T1000 (cell line): ENCODE measurements around the gene MCM3AP.
"Not testable (repeated sequence)": the region's sequence is repeated elsewhere in the genome, so short reads cannot be mapped to it uniquely, and the experiment has no call there.

Experiments
- DNase-seq: peaks from one replicate; lab custom pipeline; 2025; ENCODE audit warnings: mixed read lengths; lab: John Stamatoyannopoulos, UW

Gene MCM3AP

DNA sequence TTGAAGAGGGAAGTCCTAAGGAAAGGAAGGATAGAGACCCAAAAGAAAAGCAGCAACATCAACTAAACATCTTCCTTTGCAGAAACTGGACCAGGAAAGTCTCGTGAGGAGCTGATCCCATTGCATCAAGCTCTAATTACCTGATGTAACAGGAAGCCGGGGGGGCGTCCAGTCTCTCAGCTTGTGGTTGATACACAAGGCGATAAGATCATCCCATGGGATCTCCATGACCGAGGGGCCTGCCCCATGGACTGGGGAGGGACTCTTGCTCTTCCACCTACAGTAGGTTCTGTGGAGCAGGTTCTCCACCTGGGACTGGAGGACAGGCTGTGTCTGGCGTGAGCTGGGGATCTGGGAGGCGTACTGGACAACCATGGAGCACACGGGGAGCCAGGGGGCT, 42.1 kb downstream of the MCM3AP start:
- DNase-seq: no peak

DNA sequence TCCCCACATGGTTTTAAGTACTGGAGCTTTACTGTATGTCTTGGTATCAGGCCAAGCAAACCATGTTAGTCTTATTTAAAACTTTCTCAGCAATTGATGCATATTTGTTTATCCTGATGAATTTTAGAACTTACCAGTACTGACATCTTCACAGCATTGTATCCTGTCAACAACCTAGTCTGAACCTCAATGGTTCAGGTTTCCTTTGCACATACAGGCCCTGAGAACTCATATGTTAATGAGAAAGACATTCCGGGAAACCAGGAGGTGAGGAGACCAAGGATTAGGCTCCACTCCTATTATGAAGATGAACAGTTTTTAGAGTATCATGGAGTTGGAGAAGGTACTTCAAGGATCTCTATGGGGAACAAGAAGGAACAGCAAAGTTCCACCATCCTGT, 43.8 kb downstream of the MCM3AP start:
- DNase-seq: not testable (repeated sequence)

DNA sequence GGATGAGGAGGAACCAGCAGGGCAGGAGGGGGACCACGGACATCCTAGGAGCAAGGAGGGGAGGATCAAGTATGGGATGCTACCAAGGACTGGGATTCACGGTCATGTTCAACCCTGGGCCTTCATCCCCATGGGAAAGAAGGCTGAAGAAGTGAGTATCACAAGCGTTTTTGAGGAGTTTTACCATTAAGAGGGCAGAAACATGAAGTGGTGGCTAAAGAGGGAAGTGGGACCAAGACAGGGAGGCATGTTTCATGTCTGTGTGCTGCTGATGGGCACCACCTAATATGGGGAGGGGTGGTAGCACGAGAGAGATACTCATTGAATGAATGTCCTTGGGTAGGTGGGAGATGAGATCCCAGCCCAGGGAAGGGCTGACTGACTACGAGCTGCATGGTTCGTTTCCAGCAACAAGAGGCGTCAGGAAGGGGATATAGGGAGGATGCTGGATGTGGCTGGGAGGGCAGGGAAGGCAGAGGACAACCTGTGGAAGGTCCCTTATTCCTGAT, 45.5 kb downstream of the MCM3AP start:
- no peak for DNase-seq

DNA sequence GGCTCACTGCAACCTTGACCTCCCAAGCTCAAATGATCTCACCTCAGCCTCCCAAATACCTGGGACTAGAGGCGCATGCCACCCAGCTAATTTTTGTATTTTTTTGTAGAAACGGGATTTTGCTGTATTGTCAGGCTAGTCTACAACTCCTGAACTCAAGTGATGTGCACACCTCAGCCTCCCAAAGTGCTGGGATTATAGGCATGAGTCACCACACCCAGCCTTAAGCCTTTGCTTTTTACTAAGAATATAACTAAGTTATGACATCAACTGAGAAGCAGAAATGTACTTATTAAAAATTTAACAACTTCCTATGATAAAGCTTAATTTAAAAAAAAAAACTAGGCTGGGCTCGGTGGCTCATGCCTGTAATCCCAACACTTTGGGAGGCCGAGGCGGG, 47.9 kb downstream of the MCM3AP start:
- DNase-seq: no peak

DNA sequence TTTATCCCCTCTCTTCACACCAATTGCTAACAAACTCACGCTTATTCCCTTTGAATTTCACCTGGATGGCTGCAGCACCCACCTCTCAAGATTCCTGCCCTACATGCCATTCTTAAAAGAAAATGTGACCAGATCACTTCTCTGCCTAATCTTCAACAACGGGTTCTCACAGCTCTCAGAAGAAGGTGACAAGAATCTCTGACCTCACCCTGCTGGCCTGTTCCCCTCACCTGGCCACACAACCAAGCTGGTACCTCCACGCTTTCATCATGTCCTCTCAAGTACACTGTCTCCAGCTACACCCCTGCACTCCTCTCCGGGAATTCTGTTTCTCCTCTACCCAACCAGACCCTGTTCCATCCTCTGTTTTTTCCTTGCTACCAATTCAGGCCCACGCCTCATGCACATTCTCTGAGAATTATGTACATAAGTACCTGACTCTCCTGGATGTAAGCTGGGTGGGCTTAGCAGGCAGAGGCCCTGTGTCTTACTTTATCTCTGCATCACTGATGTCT, 50.9 kb downstream of the MCM3AP start:
- no peak for DNase-seq

DNA sequence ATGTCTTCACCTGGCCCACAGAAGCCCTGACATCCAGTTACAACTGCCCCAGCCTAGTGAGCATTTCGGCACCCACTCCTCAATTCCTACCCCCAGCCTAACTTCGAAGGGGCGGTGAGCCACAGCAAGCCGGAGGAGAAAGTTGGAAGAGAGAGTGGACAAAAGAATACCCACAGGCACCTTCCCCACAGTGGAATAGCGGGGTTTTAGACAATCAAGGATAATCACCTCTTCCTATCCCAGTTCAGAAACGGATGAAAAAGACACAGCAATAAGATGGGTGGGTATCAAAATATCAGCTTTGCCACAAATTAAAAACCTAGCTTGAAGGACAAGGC, 55.5 kb downstream of the MCM3AP start:
- no peak for DNase-seq

DNA sequence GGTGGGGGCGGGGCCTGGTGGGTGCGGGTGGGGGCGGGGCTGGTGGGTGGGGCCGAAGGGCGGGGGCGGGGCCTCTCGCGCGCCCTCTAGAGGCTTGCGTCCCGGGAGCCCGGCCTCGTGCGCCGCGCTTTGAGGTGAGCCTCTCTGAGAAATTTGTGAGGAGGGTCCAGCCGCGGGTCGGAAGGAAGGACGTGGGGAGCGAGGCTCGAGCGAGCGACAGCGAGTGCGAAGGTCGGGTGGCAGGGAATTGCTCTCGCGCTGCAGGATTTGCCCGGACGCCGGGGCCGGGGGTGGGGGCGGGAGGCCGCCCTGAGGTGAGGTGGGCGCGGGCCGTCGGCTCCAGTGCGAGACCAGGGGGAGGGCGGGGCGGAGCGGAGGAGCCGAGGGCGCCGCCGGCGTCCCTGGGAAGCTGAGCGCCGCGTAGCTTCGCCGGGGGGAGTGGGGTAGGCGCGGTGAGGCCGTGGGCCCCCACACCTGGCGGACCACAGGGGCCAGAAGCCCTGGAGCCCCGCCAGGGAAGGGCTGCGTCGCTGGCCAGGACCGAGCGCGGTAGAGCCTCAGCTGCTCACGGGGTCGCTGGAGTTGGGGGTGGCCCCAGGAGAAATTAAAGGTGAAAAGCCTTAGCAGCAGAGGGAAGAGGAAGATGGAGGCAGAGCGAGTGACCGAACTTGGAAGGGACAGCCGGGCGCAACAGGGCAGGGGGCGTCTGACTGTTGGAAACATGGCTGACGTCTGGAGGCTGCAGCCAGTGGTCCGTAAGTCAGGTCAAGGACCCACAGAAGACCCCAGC, 56.1 kb downstream of the MCM3AP start:
- no peak for DNase-seq

DNA sequence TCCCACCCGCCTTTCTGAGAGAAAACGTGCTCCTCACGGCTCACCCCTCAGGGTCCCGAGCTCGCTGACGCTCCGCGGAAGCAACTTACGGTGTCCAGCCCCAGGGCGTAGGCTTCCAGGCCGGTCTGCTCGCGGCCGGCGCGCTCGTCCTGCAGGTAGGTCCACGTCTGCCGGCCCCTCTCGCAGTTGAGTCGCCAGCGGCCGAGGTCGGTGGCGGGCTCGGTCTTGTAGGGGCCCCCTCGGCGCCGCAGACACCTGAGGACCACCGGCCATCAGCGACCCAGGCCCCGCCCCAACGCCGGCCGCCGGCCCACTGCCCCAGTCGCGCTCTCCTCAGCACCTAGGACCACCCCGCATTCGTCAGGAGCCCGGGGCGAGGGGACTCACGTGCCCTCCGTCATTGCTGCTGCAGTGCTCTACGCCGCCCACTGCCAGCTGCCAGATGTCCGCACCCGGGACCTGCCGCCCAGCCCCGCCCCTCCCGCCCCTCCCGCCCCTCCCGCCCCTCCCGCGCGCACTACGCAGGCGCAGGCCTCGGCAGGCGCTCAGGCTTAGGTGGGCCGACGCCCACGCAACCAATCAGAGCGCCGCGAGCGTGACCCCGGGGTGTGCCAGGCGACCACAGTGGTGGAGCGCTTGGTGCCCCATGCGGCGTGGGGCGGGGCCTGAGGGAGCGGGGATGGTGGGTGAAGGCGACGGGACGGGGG, 56.9 kb downstream of the MCM3AP start, which contains the start of gene LSS:
Gene LSS, minus strand, starts transcription at position 430 of the 707 bp plus-strand sequence. Its CDS starts 29 bp downstream, at position 401.
- DNase-seq: peak; percentile 79

DNA sequence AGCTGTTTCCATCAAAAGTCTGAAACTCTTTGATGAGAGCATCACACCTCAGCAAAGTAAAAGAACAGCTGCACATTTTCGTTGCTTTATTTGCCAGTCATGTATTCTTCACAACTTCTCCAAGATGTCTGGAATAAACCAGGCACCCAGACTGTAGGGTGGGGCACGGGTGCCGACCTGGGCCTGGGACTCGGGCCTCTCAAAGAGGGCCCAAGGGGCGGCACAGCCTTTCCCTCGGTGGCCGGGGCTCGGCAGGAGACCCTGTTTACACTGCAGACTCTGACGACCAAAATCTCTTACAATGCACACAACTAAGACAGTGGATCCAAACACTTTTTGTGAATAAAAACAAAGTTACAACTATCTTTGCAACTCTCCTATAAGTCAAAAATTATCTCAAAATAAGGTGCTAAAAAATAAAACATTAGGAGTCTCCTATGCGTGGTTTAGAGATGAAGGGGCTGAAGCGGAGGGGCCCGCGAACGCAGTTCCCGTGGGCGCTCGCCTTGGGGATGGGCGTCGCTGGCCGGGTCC, 57.5 kb downstream of the MCM3AP start:
- DNase-seq: no peak

DNA sequence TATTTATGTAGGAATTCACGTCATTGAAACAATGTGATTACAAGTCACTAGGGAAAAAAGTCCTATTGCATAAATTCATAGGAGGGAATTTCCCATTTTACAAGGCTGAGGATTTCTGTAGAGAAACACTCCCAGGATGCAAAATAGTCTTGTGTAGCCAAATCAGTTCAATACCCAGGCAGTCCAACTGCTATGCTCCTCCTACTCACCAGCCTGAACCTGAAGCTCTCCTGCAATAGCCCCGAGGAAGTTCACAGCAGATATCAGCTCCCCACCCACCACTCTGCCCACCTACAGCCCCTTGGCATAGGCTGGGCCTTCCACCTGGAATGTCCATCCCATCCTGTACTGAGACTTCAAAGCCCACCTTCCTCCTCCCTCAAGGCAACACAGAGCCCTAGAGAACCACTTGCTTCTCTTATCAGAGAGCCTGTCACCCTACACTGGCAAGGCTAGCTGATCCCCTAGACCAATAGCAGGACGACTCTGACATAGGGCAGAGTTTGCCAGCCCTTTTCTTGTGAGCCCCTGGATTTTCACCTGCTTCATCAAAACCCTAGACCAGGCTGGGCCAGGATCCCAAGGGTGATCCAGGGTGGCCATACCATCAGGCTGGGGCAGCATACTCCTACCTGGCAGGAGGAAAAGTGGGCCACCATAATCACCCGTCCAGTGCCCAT, 58.4 kb downstream of the MCM3AP start:
- no peak for DNase-seq

DNA sequence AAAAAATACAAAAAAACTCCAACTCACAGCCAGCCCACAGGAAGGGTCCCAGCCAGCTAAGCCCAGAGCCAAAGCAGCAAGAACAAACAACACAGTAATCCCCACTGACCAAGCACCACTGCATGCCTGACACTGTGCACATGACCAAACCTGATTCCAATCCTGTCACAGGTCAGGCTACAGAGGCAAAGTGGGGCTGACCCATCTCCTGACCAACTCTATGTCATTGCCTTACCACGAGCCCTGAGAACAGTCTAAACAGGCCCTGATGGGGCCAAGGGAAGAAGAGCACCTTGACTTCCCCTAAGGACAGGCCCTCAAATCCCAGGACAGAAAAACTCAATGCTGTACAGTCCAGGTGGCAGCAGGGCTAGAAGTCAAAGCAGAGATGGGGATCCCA, 59.3 kb downstream of the MCM3AP start:
- DNase-seq: no peak

DNA sequence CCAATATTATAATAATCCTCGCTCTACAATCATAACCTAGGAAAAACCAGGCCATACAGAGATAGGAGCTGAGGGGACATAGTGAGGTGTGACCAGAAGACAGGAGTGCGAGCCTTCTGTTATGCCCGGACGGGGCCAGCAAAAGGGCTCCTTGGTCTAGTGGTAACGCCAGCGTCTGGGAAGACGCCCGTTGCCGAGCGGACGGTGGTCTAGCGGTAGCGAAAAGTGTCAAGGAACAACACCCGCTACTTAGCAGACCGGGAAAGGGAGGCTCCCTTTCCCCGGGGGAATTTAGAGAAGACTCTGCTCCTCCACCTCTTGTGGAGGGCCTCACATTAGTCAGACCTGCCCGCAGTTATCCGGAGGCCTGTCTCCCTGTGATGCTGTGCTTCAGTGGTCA, 61.8 kb downstream of the MCM3AP start:
- DNase-seq: not testable (repeated sequence)

DNA sequence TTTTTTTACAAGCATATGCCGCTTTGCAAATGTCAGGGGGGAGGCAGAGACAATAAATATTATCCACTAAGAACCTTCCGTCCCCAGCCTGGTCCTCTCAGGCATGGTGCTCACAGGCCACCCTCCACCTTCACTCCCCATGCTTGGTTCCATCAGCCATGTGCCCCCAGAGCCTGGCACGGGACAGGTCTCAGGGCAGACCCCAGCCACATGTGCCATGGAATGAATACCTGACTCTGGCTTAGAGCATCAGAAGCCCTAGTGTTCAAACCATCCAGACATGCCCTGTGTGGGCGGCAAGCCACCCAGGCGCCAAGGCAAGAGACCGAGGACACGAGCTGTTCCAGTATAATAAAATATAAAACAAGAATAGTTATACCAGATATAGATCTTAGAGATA, 62.2 kb downstream of the MCM3AP start:
- no peak for DNase-seq

DNA sequence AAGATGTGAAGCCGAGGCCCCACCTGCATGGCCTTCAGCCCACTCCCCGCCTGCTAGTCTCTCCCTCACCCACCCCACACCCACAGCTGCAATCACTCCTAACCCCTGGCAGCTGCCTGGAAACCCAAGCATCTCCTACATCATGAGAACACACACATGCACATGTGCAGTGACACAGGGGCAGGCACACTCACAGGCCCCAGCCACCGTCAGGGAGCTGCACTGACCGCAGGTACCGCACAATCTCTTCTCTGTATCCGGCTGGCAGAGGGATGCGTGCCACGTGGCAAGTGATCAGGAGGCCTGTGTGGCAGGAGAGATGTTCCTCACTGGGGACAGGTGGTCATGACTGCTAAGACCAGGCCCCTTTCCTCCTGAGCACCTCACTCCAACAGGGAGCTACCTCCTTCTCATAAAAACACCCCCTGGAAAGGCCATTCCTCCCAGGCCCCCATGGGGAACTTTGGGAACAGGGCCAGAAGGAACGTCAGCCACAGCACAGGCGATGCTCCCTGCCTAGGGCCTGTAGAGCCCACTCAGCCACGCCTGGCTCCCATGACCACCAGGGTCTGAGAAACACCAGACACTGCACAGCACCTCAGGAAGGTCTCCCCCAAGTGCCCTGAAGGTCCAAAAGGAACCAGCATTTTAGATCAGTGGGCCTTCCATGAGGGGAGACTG, 62.8 kb downstream of the MCM3AP start:
- DNase-seq: no peak

DNA sequence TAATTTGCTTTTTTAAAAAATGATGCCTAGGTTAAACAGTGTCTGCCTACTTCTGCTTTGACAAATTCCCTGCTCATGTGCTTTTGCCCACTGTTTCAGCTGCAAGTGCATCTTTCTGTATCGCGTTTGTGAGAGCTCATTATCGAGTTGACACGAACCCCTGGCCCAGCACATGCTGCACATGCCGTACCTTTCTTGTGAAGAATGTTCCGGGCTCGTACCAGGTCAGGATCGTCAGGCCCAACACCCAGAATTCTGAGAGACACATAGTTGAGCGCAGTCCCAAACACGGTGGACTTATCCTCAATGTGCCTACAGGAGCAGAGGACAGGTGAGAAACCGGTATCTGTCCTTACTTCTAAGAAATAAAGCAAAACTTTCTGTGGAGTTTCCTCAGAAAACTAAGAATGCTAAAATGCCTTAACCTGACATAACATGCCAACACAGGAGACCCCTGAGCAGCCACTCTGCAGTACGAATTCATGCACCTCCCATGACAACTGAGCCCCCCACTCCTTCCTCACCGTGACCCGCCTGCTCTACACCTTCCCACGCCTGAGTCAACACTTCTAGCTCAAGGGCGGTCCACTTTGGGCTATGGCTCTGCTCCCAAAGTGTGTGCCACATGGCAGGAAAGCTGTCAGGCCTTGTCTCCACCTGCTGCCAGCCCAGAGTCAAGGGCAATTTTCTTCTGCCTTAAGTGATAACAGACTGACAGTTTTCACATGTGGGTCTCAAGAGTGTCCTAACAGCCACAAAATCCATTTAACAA, 63.6 kb downstream of the MCM3AP start:
- DNase-seq: no peak

DNA sequence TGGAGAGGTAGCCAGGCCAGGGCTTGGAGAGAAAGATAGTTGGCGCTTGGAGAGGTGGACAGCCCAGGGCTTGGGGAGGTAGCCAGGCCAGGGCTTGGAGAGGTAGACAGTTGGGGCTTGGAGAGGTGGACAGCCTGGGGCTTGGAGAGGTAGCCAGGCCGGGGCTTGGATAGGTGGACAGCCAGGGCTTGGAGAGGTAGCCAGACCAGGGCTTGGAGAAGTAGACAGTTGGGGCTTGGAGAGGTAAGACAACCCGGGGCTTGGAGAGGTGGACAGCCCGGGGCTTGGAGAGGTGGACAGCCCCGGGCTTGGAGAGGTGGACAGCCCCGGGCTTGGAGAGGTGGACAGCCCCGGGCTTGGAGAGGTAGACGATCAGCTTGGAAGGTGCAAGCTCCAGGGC, 64.6 kb downstream of the MCM3AP start:
- no peak for DNase-seq

DNA sequence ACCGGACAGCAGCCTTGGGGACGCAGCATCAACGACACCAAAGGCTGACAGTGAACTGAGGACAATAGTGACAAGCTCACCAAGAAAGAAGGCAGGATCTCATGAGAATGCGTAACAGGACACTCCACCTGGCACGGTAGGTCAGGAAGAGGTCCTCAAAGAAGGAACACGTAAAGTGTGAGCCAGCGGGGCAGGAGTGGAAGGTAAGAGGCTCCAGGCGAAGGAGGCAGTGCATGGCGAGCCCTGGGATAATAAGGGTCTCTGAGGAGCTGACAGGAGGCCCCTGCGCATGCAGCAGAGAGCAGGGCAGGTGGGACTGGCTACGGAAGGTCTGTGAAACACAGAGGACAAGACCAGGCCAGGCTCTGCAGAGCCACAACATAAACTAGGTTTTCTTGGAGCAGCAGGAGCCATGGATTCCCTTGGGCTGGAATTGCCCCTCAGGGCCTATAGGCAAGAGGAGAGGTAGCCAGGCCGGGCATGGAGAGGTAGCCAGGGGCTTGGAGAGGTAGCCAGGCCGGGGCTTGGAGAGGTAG, 65.1 kb downstream of the MCM3AP start:
- DNase-seq: no peak

DNA sequence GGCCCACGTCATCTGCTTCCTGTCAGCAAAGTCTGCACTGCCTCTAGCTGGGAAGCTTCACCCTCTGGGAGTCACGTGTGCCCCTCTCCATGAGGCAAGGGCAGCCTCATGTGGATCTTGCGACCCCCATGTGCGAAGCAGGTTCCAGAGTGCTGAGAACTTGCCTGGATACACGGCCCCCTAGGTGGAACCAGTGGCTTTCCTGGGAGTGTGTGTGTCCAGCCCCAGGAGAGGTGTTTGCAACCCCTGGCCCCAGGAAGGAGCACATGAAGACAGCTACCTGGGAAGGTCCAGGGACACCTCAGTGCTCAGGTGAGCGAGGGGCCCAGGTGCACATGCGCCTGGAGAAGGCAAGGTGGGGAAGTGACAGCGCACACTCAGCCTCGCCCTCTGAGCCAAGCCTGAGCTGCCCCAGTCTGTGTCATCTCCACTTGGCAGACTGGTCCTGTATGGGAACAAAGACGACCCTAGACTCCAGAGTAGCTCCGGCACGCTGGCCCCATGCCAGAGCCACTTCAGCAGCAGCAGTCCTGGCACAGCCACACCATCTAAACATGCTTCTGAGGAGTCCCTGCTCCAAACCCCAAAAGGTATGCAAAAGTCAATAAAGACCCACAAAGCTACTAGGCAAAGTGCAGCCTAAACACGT, 65.7 kb downstream of the MCM3AP start:
- no peak for DNase-seq

DNA sequence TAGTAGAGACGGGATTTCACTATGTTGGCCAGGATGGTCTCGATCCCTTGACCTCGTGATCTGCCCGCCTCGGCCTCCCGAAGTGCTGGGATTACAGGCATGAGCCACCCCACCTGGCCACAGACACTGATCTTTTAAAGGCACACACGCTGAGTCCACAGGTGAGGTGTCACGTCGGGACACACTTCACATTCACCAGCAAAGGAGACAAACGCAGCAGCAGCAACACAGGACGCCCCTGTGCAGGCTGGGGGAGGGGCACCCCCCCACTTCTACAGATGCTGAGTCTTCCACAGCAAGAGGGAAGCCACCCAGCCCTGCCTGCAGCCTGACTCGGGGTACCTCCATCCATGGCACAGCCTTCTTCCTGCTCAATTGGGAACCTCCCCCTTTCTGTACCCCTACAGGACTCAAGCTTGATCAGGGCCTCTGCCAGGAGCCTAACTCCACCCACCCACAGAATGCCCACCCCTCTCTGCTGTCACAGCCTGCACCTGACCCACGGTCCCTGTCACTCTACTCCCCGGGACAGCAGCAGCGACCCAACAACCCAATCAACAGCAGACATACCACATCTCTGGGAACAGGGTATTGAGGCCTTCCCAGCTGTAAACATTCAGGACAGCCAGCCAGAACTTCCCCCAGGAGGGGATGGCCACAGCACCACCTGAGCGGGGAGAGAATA, 66.4 kb downstream of the MCM3AP start:
- DNase-seq: no peak
